NCI-H748 treated with DMSO at 0.1 percent for 48 hours (cell line): ENCODE data around the gene CFAP99.

ENCODE experiments used
- DNase-seq: peaks from one replicate; lab custom pipeline; 2025; lab: John Stamatoyannopoulos, UW

Gene CFAP99

DNA sequence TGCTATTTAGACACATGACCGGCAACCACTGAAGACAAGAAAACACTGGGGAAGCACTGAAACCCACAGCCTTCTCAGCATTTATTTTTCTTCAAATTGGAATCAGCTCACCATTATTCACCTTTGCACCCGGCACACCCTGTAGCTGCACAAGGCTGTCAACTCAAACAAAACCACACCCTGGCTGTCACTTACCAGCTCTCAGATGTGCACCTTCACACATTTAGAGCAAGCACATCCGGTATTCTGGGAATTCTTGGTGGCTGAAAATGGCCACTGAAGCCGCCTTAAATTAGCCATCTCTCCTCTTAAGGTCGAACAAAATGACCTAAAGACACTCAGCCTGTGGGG is 6.2 kb upstream of the CFAP99 start:
- no peak for DNase-seq

DNA sequence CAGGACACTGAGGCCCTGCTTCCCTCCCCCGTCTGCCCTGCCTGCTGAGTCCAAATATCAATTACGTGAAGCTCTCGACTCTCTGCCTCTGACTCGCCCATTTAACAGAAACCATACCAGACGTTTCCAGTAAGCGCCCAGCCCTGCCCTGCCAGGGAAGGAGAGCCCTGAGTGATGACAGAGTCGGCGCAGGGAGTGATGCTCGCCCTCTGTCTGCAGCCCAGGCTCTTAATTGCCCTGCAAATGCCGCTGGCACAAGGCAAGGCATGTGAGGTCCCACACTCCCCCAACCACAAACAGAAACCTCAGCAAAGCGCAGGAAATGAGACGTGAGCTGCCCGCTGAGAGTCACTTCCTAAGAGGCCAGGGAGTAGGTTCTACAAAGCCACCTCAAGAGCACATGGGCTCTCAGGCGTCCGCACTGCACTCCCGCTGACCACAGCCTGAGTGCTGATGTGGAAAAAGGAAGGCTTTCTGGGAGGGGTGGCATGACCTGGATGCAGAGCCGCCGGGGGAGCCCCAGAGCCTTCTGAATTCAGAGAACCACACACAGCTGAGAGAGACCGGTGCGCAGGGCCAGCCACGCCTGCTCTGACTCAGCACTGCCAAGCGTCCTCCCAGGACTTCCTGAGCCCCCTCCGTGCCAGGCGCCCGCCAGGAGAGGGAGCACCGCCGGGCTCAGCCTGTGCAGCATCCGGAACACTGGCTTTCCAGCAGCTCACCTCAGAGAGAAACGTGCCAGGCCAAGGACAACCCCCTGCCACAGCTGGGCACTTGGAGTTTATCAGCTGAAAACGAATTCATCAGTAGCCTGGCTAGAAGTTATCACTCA is 5.7 kb upstream of the CFAP99 start:
- no peak for DNase-seq

DNA sequence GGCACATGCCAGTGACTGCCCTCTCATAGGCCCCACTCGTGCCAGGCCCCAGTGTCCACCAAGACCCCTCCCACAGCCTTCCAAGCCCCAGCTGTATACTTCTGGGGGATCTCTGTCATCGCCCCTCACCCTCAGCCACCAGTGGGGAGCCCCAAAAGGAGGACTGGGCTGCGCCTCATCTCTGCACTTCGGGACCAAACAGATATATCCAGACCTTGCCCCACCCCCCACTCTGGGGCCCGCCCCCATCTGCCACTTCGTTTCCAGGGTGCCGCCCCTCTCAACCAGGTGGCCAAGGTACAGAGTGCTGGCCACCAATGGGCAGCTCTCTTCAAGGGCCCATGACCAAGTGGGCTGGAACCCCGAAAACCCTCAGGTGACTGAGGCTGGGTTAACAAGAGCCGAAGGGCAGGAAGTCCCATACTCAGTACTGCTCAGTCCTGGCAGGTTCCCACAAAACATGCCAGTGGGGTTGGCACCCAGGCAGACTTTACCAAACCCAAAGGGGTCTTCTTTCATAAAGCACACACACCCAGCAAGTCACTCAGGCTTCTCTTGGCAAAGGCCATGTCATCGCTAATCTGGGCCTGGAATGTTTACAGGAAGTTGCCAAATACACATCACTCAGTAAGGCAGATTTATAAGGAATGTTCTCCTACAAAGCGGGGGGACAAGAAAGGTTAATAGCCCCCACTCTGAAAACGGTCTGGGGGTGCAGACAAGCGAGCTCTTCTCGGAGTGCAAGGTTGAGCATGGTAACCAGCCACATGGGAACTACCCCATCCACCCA is 4.7 kb upstream of the CFAP99 start:
- DNase-seq: no peak

DNA sequence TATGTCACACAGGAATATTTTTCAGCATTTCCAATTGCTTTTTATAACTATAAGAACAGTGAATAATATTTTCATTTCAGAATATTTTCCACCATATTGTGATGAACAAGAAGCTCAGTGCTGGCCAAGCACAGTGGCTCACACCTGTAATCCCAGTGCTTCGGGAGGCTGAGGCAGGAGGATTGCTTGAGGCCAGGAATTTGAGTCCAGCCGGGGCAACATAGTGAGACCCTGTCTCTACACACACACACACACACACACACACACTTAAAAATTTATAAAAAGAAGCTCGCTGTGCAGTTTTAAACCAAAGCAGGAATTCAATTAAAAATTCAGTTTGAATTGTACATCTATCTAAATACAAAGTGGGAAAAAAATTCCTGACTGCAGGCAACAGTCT is 3.5 kb upstream of the CFAP99 start:
- no peak for DNase-seq

DNA sequence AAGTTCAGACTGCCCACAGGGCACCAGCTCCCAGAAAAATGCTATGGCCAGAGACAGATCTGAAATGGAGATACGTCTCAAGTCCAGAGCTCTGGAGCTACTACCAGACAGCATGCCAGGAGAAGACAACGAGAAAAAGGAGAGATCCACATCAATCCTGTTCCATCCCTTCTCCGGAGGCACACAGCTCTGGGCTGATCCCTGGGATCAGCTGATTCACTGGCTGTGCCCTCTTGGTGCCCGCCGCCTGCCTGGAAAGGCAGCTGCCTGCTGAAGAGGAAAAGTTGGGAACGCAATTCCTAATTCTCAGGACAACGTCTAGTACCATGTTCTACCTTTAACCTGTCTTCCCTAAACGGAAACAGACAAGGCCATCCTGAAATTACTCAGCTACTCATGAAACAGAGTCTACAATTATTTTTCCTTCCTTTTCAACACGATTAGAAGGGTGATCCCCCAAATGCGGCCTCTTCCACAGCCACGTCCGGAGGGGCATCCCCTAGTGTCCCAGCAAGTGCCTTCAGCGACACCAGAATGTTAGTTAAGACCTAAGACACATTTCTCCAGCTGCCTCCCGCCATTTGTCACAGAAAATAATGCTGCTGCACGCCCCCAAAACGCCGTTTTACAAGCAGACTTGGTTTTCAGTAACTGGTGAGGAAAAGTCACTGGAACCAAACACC is 2.7 kb upstream of the CFAP99 start:
- no peak for DNase-seq

DNA sequence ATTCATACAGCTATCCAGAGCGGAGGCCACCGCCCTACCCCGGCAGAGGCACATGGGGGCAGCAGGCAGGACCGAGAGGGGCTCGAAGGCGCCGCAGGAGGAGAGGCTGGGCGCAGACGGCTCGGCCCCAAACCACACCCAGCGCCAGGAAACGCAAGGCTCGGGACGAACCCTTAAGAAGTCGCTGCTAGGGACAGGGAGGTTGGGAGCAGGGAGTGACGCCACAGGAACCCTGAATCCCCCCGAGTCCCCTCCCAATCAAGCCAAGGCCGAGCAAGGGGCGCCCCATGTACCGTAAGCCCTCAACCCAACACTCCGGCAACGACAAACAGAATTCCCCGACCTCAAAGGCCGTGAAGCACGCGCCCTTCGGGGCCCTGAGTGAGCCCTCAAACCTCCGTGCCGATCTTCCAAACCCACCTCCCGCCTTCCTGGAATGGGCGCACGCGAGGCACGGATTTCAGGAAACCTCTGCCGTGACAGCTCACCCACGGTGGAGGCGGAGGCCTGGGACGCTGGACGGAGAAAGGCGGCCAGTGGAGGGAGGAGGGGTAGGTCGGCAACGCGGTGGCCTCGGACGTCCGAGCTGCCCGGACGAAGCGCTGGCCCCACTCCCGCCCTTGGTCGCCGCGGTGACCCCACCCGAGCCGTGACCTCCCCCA is 2.1 kb upstream of the CFAP99 start:
- DNase-seq: no peak

DNA sequence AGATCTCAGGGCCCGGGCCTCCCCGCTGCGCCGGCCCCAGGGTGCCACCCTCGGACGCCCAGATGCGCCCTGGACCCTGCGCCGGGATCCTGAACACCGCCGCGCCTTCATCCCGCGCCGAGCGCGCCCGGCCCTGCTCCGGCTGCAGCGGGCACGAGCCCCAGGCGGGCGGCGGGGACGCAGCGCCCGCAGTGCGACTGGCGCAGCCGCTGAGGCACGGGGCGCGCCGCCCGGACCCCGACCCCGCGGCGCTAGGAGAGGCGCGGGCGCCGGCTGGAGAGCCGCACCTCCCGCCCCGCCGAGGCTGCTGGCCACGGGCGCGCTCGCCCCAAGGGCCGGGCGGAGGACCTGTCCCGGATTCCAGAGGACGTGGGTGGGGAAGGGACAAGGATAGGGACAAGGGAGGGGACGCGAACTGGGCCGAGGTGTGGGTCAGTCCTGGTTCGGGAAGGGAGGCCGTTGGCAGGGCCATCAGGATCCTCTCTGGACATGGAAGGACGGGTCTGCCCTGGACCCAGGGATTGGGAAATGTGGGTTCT is 1.5 kb upstream of the CFAP99 start:
- DNase-seq: no peak

DNA sequence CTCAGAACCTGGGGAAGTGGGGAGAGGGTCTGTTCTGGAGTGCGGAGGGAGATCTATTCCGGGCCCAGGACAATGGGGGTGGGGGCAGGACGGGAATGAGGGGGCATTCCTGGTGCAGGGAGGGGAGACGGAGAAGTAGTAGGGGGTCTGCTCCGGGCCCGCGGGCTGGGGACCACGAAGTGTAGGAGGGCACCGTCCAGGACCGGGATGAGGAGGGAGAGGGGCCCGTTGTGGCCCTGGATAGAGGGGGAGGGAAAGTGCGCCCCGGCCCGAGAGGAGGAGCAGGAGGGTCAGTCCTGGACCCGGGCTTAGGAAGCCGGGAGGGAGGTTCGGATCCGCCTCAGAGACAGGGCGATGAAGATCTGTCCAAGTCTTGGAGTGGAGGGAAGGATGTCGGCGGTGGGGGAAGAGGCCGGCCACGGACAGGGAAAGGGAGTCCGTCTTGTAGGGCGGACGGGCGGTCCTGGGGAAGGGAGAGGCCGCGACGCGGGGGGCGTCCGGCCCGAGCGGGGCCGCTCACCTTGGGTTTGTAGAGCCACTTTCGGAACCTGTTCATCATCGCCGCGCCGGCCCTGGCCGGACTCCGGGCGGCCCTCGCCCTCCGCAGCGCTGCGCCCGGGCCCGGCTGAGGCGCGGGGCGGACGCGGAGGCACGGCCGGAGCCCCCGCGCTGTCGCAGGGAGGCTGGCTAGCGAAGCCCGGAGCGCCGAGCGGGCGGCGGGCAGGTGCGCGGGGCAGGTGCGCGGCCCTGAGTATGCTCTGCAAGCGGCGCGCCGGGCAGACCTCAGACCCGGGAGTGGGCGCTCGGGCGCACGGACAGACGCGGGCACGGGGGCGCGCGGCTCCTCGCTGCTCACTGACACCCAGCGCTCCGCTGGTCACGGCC is 748 bp upstream of the CFAP99 start, which contains the start of gene ZFYVE28:
ZFYVE28 (minus strand) TSS at position 881 of the 885 bp plus-strand sequence; CDS start at position 559, 322 bp downstream.
- no peak for DNase-seq

DNA sequence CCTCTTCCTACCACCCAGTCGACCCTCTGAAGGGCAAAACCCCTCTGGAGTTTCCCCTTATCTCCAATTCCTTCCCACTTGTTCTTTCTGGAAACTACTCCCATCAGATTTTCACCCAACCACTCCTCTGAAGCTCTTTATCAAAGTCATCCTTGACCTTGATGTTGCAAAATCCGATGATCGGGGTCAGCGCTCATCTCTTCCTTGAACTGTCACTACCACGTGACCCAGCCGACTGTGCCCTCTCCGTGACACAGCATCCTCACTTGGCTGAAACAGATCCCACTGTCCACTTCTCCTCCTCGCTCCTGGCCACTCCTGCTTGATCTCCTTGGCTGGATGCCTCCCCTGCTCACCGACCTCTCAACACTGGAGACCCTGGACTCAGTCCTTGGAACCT is 1.1 kb downstream of the CFAP99 start:
- DNase-seq: no peak

DNA sequence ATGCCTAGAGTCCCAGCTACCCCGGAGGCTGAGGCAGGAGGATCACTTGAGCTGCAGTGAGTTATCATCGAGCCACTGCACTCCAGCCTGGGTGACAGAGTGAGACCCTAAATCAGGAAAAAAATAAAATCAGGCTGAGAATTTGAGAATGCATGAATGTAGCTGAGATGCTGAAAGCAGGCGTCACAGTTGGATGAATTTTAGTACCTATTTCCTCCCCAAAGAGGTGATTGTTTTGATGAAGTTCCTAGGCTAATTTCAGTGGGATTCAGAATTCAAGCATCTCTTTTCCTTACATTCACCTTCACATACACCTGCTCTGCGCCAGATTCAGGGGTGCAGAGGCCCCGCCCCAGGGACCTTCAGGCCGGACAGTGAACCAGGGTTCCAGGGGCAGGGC is 3.2 kb downstream of the CFAP99 start:
- DNase-seq: no peak

DNA sequence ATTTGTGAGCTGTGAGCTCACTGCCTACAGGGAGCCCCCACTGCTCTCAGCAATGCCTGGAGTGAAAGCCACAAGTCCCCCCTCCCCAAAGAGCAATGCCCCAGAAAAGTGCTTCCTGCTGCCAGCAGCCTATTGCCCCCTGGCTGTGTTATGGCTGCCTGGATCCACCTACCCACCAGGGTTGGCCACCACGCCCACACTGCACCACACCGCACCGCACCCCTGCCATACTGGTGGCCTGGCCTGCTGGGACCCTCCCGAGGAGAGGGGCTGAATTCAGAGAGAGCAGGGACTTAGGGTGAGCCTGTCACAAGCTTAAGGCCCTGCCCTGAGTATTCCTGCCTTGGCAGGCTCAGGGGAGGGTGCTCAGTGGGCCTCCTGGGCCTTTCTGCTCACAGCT is 4.3 kb downstream of the CFAP99 start:
- DNase-seq: no peak

DNA sequence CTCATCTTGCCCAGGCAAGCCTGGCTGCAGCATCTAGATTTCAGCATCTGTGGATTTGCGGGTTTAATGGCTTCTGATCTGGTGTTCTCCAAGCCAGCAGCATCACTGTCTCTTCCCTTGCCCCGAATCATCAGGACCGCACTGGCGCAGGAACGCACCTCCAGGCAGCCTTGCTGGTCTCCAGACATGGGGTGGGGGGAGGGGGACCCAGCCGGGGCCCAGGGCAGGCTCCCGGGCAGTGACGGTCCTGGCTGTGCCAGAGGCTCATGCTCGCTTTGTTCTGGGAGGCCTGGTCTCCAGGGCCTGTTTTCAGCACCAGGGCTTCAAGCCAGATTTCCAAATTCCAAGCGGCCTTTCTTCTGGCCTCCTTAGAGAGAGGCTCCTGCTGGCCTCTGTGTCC is 4.9 kb downstream of the CFAP99 start:
- DNase-seq: no peak

DNA sequence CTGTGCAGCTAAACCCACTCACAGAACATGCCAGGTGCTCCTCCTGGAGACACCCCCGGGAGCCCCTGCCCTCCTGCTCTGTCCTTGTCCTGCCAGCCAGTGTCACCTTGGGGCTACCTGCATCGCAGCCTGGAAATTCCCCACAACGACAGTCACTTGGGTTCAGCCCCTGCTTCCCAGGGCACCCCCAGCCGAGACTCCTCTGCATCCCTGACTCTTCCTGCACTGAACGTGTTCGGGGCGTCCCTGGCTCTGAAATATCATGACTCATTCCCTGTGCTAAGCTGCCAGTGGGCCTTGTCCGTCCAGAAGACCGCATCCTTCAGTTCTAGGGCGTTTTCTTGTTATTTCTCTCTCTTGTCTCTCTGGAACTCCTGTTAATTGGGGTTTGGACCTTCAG is 5.8 kb downstream of the CFAP99 start:
- no peak for DNase-seq

DNA sequence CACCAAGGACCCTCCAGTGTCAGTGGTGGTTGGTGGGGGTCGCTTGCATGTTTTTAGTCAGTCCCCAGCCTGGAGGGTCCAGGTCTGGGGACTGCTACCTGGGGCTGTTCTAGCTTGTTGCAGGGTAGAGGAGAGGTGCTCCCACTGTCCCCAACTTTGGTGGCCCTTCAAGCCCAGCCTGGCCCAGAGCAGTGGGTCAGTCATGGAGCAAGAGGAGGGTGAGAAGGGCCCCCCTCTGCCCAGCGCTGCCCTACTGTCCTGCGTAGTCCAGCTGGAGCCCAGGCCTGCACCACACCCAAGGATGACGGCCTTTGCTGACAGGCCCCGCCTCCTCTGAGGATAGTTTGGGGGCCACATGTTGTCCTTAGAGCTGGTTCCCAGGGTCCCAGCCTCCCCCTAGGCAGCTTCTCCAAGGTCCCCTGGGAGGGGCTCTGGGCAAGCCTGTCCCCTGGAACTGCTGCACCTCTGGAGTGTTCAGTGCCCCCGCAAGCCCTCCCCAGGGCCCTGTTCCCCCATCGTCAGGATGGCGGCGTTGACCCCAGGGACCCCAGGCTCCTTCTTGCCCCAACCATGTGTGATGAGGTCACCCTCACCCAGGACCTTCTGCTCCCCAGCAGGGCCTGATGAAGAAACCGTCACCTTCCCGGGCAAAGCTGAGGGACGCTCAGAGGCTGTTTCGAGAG is 6.8 kb downstream of the CFAP99 start:
- no peak for DNase-seq

DNA sequence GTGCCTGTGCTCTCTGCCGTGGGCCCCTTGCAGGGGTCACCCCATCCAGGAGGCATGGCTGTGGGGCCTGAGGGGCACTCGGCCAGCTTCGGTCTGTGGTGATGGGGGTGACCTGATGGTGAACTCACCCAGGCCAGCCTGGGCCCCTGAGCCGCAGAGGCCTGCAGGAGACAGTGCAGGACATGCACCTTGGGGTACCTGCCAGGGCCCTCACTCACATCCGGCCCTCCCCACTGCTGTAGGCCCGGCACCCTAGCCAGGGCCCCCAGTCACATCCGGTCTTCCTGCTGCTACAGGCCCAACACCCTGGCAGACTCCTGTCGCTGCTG is 7.3 kb downstream of the CFAP99 start:
- no peak for DNase-seq

DNA sequence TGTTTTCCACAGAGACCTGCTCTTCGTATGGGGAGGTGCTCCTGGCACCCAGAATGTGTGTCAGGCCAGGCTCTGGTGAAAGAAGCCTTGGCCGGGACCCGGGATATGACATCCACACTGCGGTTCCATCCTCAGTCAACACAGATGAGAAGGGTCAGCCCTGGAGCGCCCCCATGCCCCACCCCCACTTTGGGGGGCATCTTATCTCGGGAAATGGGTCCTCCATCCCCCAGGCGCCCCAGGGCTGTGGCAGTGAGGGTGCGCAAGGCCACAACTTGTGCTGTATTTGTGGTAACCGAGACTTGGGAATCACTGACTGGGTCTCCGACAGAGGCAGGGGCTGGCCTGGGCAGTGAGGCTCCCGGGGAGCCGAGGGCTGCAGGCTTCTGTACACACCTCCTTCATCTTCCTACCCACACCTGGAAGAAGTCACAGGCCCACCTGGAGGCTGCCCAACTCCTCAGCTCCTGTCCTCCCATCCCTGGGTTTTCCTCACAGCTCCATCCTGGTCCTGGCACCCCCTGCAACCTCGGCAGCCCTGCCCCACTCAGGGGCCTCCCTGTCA is 8.0 kb downstream of the CFAP99 start:
- DNase-seq: no peak

DNA sequence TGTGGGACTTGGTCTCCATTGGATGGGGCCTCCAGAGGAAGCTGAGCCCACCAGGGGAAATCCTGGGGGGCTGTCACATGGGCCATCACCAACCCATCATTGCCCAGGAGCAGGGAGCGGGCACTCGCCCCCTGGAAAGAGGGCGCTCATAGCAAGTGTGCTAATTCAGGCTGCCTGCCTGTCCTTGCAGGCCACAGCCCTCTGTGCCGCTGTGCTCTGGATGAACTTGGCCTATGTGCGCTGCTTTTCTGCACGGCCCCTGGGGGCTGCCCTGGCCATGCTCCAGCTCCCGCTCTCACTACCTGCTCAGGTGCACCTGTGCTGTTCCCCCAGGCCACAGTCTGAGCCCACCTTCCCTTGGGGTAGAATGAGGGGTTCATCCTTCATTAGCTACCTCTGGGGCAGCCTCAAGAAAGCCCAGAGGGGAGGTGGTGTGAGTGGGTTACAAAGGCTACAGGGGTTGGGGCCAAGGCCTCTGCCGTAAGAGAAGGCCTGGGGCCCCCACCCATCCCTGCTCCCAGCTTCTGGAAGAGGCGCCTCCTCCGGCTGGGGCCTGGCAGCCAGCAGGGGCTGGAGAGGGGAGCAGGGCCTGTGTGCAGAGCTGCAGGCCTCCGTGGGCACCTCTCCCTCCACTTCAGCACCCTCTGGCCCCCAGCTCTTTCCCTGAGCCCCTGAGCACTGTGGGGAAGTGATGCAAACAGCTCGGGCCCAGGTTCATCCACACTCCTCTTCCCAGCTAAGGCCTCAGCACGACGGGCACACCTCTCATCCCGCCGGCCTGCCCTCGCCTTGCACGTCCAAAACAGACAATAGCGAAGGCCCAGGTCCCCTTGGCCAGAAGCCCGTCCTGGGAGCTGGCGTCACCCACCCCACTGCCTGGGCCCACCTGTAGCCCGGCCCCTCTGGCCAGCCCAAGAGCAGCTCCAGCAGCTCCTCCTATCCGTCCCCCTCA is 8.9 kb downstream of the CFAP99 start:
- no peak for DNase-seq

DNA sequence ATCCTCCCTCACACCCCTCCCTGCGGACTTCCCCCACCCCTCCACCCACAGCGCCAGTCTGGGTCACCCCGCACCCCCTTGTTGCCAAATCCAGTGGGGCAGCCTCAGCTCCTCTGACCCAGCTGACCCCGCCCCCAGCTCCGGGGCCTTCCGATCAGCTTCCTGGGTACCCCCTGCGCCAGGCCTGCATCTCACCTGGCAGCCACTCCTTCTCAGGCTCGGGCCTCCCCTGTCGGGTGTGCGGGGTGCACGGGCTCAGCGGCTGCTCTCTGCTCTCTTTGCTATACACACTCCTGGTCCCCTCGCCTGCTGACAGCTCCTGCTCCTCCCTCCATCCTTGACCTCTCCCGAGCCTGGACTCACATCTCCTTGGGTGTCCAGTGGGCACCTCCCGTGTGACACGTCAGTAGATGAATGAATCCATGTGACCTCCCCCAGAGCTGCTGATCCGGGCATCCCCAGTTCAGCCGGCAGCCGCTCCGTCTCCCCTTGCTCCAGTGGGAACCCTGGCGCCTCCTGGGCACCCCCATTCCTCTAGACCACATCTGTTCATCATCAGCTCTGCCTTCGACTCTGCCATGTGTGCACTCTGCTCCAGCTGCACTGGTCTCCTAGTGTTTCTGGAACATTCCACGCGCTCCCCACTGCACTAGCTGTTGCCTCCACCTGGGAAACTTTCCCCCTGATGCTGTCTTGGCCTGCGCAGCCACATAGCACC is 9.9 kb downstream of the CFAP99 start:
- DNase-seq: no peak
